Prostate gland (tissue), 2 donors: ENCODE measurements around the gene B9D1. TPM values are rescaled to one million over a fixed set of nuclear protein-coding genes. Genes with fewer than 3 reads are reported as not detected.

Experiments used
- DNase-seq: peaks from one replicate; pipeline ENCODE4 v3.0.0-alpha.2; 2019; ENCODE audit warnings: low spot score
- H3K27ac ChIP-seq, 2 donors: fragments of 200-600 bp; sonication (generic); 2 replicates each; pipeline ENCODE4 v1.5.1; 2017 to 2019
- H3K27me3 ChIP-seq: fragments of 200-600 bp; sonication (generic); replicated peaks from 2 replicates; pipeline ENCODE4 v1.5.1; 2019; ENCODE audit not compliant: insufficient read depth
- H3K36me3 ChIP-seq, 2 donors: fragments of 200-600 bp; sonication (generic); 1 replicate in 1 of 2; 2 replicates in 1 of 2; pipeline versions ENCODE4 v1.5.1 to v1.8.1; 2017 to 2019
- H3K4me1 ChIP-seq: fragments of 200-600 bp; sonication (generic); replicated peaks from 2 replicates; pipeline ENCODE4 v1.5.1; 2019
- H3K4me3 ChIP-seq, 2 donors: fragments of 200-600 bp; sonication (generic); 2 replicates each; pipeline ENCODE4 v1.5.1; 2017 to 2019
- H3K9me3 ChIP-seq: fragments of 200-600 bp; sonication (generic); 2 replicates; pipeline ENCODE4 v1.5.1; 2017
- POLR2A ChIP-seq: fragments of 450-650 bp; IDR thresholded peaks from one replicate; pipeline ENCODE4 v1.6.1; 2016; ENCODE audit warnings: antibody characterized with exemption, mild to moderate bottlenecking
- POLR2AphosphoS5 ChIP-seq: sonication (generic); formaldehyde crosslinking; IDR thresholded peaks from one replicate; pipeline ENCODE4 v1.6.1; 2017; ENCODE audit warnings: antibody characterized with exemption
- WGBS: methylation state at CpG from one replicate; pipeline ENCODE4 v1.1.5; 2018; 5-methylcytosine and 5-hydroxymethylcytosine counted together
- intact Hi-C: fragments of 100-400 bp; cut with DNase I; formaldehyde crosslinking; loops from one replicate; pipeline ENCODE4 v1.14.2; 2022
- total RNA-seq, 2 donors: library from RNA; depleted of rRNA; stranded (reverse); fragments of >200 nt; gene quantifications; one replicate each; pipeline ENCODE4 v1.1.0, GENCODE V29; 2016
- TF ChIP-seq, protein P1 (sequence below), 4 experiments: fragments of 200-600 bp in 2 of 4; fragments of 450-650 bp in 2 of 4; sonication (generic) in 2 of 4; IDR thresholded peaks; 1 replicate in 3 of 4; 2 replicates in 1 of 4; pipeline ENCODE4 v1.5.1; 2016 to 2019; ENCODE audit warnings: antibody characterized with exemption in 4 of 4, mild to moderate bottlenecking in 2 of 4, moderate library complexity in 2 of 4

The B9D1 gene
- total RNA-seq, 2 donors from 2014 or later, result 15.7 to 28.8 TPM

DNA sequence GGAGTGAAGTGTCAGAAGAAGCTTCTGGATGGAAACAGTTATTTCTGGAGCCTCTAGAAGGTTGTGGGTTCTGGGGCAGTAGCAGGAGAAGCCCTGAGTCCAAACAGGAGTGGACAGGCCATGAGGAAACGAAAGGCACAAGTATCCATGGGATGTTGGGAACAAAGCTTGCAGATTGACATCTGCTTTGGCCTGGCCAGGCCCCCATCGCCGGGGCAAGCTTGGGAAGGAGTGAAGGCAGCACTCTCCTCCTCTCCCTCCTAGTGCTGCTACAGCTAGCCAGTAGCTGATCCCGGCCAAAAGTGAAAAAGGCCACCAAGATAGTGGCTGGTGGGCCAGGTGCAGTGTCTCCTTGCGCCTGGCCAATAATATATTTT is 40.4 kb downstream of the B9D1 start:
- H3K27ac ChIP-seq, result no peak overlapping the region
- intact Hi-C loops, result no loop called here
- no peaks in the 10 kb centered on the region for H3K9me3 ChIP-seq
- H3K36me3 ChIP-seq, result no peaks in the 10 kb centered on the region
- no peaks in the 10 kb centered on the region for H3K27me3 ChIP-seq
- 97% methylated on average over 5 of the region's 5 CpGs for WGBS
- H3K4me1 ChIP-seq, result no peaks in the 10 kb centered on the region
- TF ChIP-seq, protein P1, sequence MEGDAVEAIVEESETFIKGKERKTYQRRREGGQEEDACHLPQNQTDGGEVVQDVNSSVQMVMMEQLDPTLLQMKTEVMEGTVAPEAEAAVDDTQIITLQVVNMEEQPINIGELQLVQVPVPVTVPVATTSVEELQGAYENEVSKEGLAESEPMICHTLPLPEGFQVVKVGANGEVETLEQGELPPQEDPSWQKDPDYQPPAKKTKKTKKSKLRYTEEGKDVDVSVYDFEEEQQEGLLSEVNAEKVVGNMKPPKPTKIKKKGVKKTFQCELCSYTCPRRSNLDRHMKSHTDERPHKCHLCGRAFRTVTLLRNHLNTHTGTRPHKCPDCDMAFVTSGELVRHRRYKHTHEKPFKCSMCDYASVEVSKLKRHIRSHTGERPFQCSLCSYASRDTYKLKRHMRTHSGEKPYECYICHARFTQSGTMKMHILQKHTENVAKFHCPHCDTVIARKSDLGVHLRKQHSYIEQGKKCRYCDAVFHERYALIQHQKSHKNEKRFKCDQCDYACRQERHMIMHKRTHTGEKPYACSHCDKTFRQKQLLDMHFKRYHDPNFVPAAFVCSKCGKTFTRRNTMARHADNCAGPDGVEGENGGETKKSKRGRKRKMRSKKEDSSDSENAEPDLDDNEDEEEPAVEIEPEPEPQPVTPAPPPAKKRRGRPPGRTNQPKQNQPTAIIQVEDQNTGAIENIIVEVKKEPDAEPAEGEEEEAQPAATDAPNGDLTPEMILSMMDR (IDR thresholded peaks at IDR 0.05), result no peak
- TF ChIP-seq POLR2A (no peak), POLR2AphosphoS5 (no peak)
- DNase-seq, result no peak
- H3K4me3 ChIP-seq, result no peak overlapping the region

DNA sequence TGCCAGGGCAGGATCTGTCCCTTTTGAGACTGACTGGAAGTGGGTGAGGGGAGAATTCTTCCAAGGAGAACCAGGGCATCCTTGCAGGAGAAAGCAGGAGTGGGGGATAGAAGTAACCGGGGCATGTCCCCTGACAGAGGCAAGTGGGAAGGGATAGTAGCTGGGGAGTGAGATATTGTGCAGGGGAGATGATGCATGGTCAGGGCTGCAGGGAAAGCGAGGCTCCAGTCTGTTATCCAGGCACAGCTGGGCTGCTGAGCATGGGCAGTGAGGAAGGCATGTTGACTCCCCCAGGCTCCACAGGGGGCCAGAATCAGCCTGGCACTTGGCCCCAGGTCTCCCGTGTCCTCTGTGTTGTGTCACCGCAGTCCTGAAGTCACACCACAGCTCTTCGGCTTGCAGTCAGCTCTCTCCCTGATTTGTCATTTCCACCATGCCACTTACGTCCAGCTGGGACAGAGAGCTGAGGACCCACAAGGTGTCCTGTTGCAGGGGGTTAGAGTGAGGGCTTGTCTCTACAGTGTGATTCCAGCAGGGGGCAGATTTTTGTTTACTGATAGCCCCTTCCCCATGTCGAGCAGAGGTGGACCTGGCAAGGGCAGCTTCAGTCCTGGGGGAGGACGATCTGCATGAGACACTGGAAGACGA is 40.9 kb downstream of the B9D1 start:
- WGBS, result 88% methylated on average over 9 of the region's 9 CpGs
- no peak for DNase-seq
- no peaks in the 10 kb centered on the region for H3K9me3 ChIP-seq
- no peaks in the 10 kb centered on the region for H3K27me3 ChIP-seq
- no peaks in the 10 kb centered on the region for H3K36me3 ChIP-seq
- no peaks in the 10 kb centered on the region for H3K4me1 ChIP-seq
- no peak overlapping the region for H3K4me3 ChIP-seq
- no peak overlapping the region for H3K27ac ChIP-seq
- TF ChIP-seq POLR2AphosphoS5, result no peak
- no peak for TF ChIP-seq POLR2A
- intact Hi-C loops, result no loop called here

DNA sequence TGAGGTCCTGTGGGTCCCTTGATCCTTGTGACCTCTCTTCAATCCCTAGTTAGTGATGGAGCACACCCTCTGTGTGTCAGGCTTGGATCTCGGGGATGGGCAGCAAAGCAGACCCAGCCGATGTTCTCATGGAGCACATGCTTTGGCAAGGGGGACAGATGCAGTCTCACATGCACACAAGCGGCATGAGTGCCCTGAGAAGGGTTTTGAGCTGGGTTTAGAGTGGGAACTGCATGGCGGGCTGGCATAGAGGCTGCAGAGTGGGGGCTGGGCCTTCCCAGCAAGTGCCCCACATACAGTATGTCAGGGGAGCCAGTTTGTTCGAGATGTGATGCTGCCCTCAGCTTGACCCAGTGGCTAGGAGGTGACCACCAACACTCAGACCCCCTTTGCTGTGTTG is 41.6 kb downstream of the B9D1 start:
- Histone ChIP-seq H3K4me3 (no peak overlapping the region), H3K4me1 (no peaks in the 10 kb centered on the region), H3K36me3 (no peaks in the 10 kb centered on the region), H3K27me3 (no peaks in the 10 kb centered on the region), H3K9me3 (no peaks in the 10 kb centered on the region), H3K27ac (no peak overlapping the region)
- no peak for TF ChIP-seq POLR2AphosphoS5
- TF ChIP-seq, protein P1 (IDR thresholded peaks at IDR 0.05), result no peak
- TF ChIP-seq POLR2A, result no peak
- intact Hi-C loops, result no loop called here
- DNase-seq, result no peak
- WGBS, result 89% methylated on average over 5 of the region's 5 CpGs

DNA sequence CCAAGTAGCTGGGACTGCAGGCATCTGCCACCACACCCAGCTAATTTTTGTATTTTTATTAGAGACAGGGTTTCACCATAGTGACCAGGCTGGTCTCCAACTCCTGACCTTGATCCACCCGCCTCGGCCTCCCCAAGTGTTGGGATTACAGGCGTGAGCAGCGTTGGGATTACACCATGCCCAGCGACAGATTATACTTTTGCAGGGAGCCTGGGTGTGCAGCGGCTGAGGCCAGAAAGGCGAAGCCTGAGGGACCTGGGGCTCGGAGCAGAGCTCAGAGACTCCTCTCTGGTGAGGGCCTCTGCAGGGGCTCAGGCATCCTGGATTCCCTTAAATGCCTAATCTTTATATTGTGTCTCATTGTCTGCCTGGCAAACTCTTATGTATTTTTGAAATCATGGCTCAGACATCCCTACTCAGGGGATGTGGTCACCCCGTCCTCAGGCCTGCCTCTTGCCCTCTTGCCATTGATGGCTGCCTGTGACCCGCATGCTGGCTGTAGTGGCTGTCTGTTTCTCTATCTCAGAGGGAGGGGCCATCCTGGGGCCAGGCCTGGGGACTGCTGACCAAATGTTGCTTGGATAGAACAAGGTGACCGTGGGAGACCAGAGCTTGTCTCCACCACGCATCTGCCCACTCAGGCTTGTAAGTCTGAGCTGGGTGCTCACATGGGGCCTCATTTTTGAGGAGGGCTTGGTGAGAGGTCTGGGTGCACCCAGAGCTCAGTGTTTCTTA is 42.6 kb downstream of the B9D1 start:
- intact Hi-C loops, result loop anchor here (5.0 kb wide), 1 partner anchor 127 kb away; no protein-coding TSS in a partner anchor
- H3K4me3 ChIP-seq, result no peak overlapping the region
- no peaks in the 10 kb centered on the region for H3K9me3 ChIP-seq
- H3K27me3 ChIP-seq, result no peaks in the 10 kb centered on the region
- no peaks in the 10 kb centered on the region for H3K36me3 ChIP-seq
- DNase-seq, result no peak
- 96% methylated on average over 12 of the region's 12 CpGs for WGBS
- TF ChIP-seq, protein P1 (IDR thresholded peaks at IDR 0.05), result no peak
- no peak for TF ChIP-seq POLR2AphosphoS5
- no peak for TF ChIP-seq POLR2A
- H3K27ac ChIP-seq, result no peak overlapping the region
- H3K4me1 ChIP-seq, result no peaks in the 10 kb centered on the region

DNA sequence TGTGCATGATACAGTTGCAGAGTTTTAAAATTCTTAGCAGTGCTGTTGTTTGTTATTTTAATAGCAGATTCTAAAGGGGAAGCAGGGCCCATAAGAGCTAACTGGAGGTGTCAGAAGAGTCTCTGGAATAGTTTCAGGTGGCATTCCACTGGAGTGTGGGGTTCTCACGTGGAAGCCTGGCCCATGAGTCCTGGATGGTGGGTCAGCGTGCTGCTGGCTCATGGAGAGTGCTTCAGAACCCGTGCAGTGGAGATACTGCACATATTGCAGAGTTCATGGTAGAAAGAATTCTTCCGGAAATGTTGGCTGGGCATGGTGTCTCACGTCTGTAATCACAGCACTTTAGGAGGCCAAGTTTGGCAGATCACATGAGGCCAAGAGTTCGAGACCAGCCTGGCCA is 43.9 kb downstream of the B9D1 start:
- Histone ChIP-seq H3K9me3 (no peaks in the 10 kb centered on the region), H3K4me3 (no peak overlapping the region), H3K27ac (no peak overlapping the region), H3K4me1 (no peaks in the 10 kb centered on the region), H3K27me3 (no peaks in the 10 kb centered on the region), H3K36me3 (no peaks in the 10 kb centered on the region)
- TF ChIP-seq POLR2AphosphoS5, result no peak
- TF ChIP-seq POLR2A, result no peak
- TF ChIP-seq, protein P1 (IDR thresholded peaks at IDR 0.05), result no peak
- WGBS, result 84% methylated on average over 6 of the region's 6 CpGs
- intact Hi-C loops, result loop anchor here (5.0 kb wide), 1 partner anchor 129 kb away; no protein-coding TSS in a partner anchor
- no peak for DNase-seq
